ENCODE results near the gene SLC15A3. TPM values are rescaled to one million over a fixed set of nuclear protein-coding genes. Genes with fewer than 3 reads are reported as not detected.

Gene SLC15A3
- total and polyA plus RNA-seq, 2 donors from 2014 or later, result 26.6 to 27.0 TPM

DNA sequence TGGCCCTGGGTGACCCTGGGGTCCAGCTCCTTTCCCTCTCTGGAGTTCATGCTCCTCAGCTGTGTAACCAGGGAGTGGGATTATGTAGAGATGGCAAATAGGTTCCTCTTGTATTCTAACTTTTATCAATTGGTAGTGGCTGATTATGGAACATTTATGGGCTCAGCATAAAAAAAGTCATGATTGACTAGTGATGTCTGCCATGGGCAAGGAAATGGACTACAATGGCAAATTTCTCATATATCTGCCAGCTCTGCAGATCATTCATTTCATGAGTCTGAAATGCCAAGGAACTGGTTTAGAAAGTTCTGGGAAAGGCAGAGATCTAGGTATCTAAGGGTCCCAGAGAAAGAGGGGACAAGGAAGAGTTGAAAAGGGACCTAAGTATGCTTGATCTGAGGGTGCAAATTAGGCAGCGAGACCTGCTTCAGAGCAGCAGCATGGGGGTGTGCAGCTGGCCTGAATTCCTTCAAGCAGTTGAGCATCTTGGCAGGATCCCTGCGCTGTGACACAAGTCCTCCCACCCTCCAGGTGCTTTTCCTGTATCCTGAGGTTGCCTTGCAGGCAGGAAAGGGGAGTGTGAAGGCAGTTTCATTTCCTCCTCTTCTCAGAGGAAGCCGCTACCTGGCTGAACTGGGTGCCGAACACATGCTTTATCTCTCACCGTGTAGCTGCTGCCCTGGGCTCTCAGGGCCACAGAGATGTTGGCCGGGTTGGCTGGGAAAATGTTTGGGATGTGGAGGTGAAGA is 10.4 kb downstream of the SLC15A3 start:
- no peak overlapping the region for H3K27ac ChIP-seq (ENCODE audit: low read depth in 2 of 2, low read length in 2 of 2)
- H3K36me3 ChIP-seq (ENCODE audit: control insufficient read depth in 2 of 3, insufficient read depth in 3 of 3, low read length in 3 of 3), result no peaks in the 10 kb centered on the region
- H3K4me3 ChIP-seq (ENCODE audit: low read length in 3 of 3), result no peak overlapping the region
- H3K4me1 ChIP-seq (ENCODE audit: control insufficient read depth in 2 of 3, insufficient read depth in 2 of 3, low read depth in 1 of 3, low read length in 3 of 3), result no peaks in the 10 kb centered on the region
- DNase-seq (no peak), FAIRE-seq (no peak)
- no peaks in the 10 kb centered on the region for H3K27me3 ChIP-seq (ENCODE audit: control insufficient read depth, insufficient read depth, low read length)
- H3K9me3 ChIP-seq (ENCODE audit: control insufficient read depth in 2 of 3, insufficient read depth in 1 of 3, low read length in 3 of 3), result no peaks in the 10 kb centered on the region
- H3K9ac ChIP-seq (ENCODE audit: low read length in 3 of 3), result no peak overlapping the region
- intact Hi-C loops (cut with DNase I), result no loop called here
- TF ChIP-seq, protein P1, sequence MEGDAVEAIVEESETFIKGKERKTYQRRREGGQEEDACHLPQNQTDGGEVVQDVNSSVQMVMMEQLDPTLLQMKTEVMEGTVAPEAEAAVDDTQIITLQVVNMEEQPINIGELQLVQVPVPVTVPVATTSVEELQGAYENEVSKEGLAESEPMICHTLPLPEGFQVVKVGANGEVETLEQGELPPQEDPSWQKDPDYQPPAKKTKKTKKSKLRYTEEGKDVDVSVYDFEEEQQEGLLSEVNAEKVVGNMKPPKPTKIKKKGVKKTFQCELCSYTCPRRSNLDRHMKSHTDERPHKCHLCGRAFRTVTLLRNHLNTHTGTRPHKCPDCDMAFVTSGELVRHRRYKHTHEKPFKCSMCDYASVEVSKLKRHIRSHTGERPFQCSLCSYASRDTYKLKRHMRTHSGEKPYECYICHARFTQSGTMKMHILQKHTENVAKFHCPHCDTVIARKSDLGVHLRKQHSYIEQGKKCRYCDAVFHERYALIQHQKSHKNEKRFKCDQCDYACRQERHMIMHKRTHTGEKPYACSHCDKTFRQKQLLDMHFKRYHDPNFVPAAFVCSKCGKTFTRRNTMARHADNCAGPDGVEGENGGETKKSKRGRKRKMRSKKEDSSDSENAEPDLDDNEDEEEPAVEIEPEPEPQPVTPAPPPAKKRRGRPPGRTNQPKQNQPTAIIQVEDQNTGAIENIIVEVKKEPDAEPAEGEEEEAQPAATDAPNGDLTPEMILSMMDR (IDR thresholded peaks at IDR 0.05; ENCODE audit: borderline replicate concordance, extremely low read depth, insufficient read depth), result no peak

GRCh38 chr11:60939855-60940254 is 12.1 kb downstream of the SLC15A3 start:
- Histone ChIP-seq H3K27me3 (ENCODE audit: control insufficient read depth, insufficient read depth, low read length) (no peaks in the 10 kb centered on the region), H3K4me3 (ENCODE audit: low read length in 3 of 3) (no peak overlapping the region), H3K4me1 (ENCODE audit: control insufficient read depth in 2 of 3, insufficient read depth in 2 of 3, low read depth in 1 of 3, low read length in 3 of 3) (no peaks in the 10 kb centered on the region), H3K9ac (ENCODE audit: low read length in 3 of 3) (no peak overlapping the region), H3K36me3 (ENCODE audit: control insufficient read depth in 2 of 3, insufficient read depth in 3 of 3, low read length in 3 of 3) (no peaks in the 10 kb centered on the region), H3K9me3 (ENCODE audit: control insufficient read depth in 2 of 3, insufficient read depth in 1 of 3, low read length in 3 of 3) (no peaks in the 10 kb centered on the region), H3K27ac (ENCODE audit: low read depth in 2 of 2, low read length in 2 of 2) (no peak overlapping the region)
- FAIRE-seq (no peak), DNase-seq (no peak)
- TF ChIP-seq, protein P1 (IDR thresholded peaks at IDR 0.05; ENCODE audit: borderline replicate concordance, extremely low read depth, insufficient read depth), result no peak
- intact Hi-C loops (cut with DNase I), result no loop called here

DNA sequence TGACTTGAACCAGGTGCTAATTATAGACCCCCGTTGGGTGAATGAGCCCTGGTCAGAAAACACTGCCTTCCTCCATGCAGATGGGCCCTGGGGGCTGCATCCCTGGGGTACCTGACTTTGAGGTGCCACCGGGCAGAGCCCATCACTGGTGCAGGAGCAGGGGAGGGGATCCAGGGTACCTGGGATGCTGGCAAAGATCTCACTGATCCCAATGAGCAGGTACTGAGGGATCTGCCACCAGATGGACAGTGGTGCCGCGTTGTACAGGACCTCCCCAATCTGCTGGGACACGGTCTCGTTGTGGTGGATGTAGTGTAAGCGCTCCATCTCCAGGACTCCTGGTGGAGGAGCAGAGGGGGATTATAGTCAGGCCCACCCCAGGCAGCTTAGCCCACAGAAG is 12.7 kb downstream of the SLC15A3 start:
- Histone ChIP-seq H3K4me3 (ENCODE audit: low read length in 3 of 3) (no peak overlapping the region), H3K9me3 (ENCODE audit: control insufficient read depth in 2 of 3, insufficient read depth in 1 of 3, low read length in 3 of 3) (no peaks in the 10 kb centered on the region), H3K9ac (ENCODE audit: low read length in 3 of 3) (no peak overlapping the region), H3K27ac (ENCODE audit: low read depth in 2 of 2, low read length in 2 of 2) (no peak overlapping the region), H3K4me1 (ENCODE audit: control insufficient read depth in 2 of 3, insufficient read depth in 2 of 3, low read depth in 1 of 3, low read length in 3 of 3) (no peaks in the 10 kb centered on the region), H3K27me3 (ENCODE audit: control insufficient read depth, insufficient read depth, low read length) (no peaks in the 10 kb centered on the region), H3K36me3 (ENCODE audit: control insufficient read depth in 2 of 3, insufficient read depth in 3 of 3, low read length in 3 of 3) (no peaks in the 10 kb centered on the region)
- DNase-seq (no peak), FAIRE-seq (no peak)
- TF ChIP-seq, protein P1 (IDR thresholded peaks at IDR 0.05; ENCODE audit: borderline replicate concordance, extremely low read depth, insufficient read depth), result no peak
- intact Hi-C loops (cut with DNase I), result no loop called here

Data from kidney (tissue), 14 donors.